Testis (tissue), 3 donors: ENCODE data around the gene JUNB. TPM values are rescaled to one million over a fixed set of nuclear protein-coding genes. Genes with fewer than 3 reads are reported as not detected.

Source experiments
- DNase-seq: peaks from one replicate; pipeline ENCODE4 v3.0.0-alpha.2; 2019
- H3K27ac ChIP-seq, 2 donors: fragments of 200-600 bp; sonication (generic); one replicate each; pipeline ENCODE4 v1.5.1; 2019
- H3K27me3 ChIP-seq: fragments of 200-600 bp; sonication (generic); one replicate; pipeline ENCODE4 v1.5.1; 2019
- H3K36me3 ChIP-seq: fragments of 200-600 bp; sonication (generic); one replicate; pipeline ENCODE4 v1.5.1; 2017; ENCODE audit warnings: low read depth; ENCODE audit errors: missing control alignments
- H3K4me1 ChIP-seq: fragments of 200-600 bp; sonication (generic); one replicate; pipeline ENCODE4 v1.5.1; 2019
- H3K4me3 ChIP-seq, 2 donors: fragments of 200-600 bp; sonication (generic); one replicate each; pipeline ENCODE4 v1.5.1; 2017 to 2019
- H3K9me3 ChIP-seq: fragments of 200-600 bp; sonication (generic); one replicate; pipeline ENCODE4 v1.5.1; 2017
- CTCF ChIP-seq, 3 experiments: fragments of 450-650 bp in 2 of 3; fragments of 200-600 bp in 1 of 3; sonication (generic) in 1 of 3; IDR thresholded peaks; one replicate each; pipeline ENCODE4 v1.5.1; 2016 to 2019; ENCODE audit warnings: antibody characterized with exemption in 3 of 3, mild to moderate bottlenecking in 2 of 3, moderate library complexity in 1 of 3
- POLR2A ChIP-seq: fragments of 450-650 bp; IDR thresholded peaks from one replicate; pipeline ENCODE4 v1.6.1; 2017; ENCODE audit warnings: antibody characterized with exemption, mild to moderate bottlenecking, moderate library complexity
- WGBS, 2 donors: methylation state at CpG; one replicate each; pipeline ENCODE4 v1.1.5; 2018; 5-methylcytosine and 5-hydroxymethylcytosine counted together
- intact Hi-C: fragments of 100-400 bp; cut with DNase I; formaldehyde crosslinking; loops from one replicate; pipeline ENCODE4 v1.15.1; 2023; ENCODE audit warnings: low total_unique reads
- polyA plus RNA-seq: library from polyadenylated mRNA; stranded (reverse); fragments of 350-450 nt; fragmentation: Illumina TruSeq; extraction: RNeasy Lipid Tissue Mini Kit (QIAGEN cat#74804); gene quantifications from one replicate; pipeline ENCODE4 v1.2.3, GENCODE V29; 2014; ENCODE audit warnings: low read depth, low replicate concordance; ENCODE audit not compliant: insufficient read depth
- total RNA-seq, 2 donors: library from RNA; depleted of rRNA; stranded (reverse); fragments of >200 nt; gene quantifications; one replicate each; pipeline ENCODE4 v1.2.3, GENCODE V29; 2016

JUNB gene
- total and polyA plus RNA-seq, 3 donors from 2014 or later = 54.5 to 143 (median 75.9) TPM

DNA sequence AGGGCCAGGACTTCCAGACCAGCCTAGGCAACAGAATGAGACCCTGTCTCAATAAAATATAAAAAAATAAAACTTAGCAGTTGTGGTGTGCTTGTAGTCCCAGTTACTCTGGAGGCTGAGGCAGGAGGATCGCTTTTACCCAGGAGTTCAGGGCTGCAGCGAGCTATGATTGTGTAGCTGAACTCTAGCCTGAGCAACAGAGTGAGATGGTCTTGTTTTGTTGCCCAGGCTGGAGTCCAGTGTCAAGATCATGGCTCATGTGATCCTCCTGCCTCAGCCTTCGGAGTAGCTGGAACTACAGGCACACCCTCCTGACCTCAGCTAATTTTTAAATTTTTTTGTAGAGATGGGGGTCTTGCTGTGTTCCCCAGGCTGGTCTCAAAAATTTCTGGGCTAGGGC is 4.3 kb upstream of the JUNB start:
- Histone ChIP-seq H3K27me3 (no peaks in the 10 kb centered on the region), H3K4me3 (no peak overlapping the region), H3K27ac (peak overlapping the region; percentile 93 to 98), H3K9me3 (no peaks in the 10 kb centered on the region), H3K36me3 (no peaks in the 10 kb centered on the region), H3K4me1 (peaks cover 68% of the 10 kb centered on the region)
- 70 to 74% methylated on average over 3 of the region's 3 CpGs for WGBS, 2 donors
- TF ChIP-seq CTCF (IDR thresholded peaks at IDR 0.05) (no peak), POLR2A (no peak)
- intact Hi-C loops = no loop called here
- peak; percentile 44 for DNase-seq

DNA sequence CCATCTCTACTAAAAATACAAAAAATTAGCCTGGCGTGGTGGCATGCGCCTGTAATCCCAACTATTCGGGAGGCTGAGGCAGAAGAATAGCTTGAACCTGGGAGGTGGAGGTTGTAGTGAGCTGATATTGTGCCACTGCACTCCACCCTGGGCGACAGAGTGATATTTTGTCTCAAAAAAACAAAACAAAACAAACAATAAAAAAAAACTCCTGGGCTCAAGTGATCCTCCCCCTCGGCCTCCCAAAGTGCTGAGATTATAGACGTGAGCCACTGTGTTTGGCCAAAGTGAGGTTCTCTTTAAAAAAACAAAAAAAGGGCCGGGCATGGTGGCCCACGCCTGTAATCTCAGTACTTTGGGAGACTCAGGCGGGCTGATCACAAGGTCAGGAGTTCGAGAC is 3.8 kb upstream of the JUNB start:
- no peak for DNase-seq
- H3K9me3 ChIP-seq = no peaks in the 10 kb centered on the region
- H3K4me1 ChIP-seq = peaks cover 68% of the 10 kb centered on the region
- intact Hi-C loops = no loop called here
- WGBS, 2 donors = 50 to 52% methylated on average over 10 of the region's 10 CpGs
- no peaks in the 10 kb centered on the region for H3K27me3 ChIP-seq
- peak overlapping the region; percentile 93 to 98 for H3K27ac ChIP-seq
- TF ChIP-seq CTCF (IDR thresholded peaks at IDR 0.05) (no peak), POLR2A (no peak)
- H3K36me3 ChIP-seq = no peaks in the 10 kb centered on the region
- no peak overlapping the region for H3K4me3 ChIP-seq

DNA sequence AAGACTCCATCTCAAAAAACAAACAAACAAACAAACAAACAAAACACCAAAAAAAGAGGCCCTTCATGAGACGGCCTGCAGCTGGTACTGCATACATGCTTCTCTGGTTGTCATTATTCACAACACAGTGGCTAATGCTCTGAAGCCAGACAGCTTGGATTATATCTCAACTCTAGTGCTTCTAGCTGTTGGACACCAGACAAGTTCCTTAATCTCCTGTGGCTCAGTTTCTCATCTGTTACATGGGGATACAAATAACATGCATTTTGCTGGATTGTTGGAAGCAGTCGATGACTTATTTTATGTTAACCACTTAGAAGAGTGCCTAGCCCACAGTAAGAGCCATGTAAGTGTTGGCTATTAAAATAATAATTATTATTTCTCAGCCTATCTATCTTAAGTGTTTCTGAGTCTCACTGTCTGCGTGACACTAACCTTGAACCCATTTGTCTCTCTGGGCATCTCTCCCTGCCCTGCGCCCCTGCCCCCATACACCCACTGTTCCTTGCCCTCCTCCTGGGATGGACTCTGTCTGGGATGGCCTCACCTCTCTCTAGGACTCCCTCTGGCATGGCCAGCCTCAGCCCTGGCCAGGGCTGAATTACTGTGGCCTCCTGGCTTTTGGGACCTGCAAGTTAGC is 3.1 kb upstream of the JUNB start:
- no peak for TF ChIP-seq CTCF (IDR thresholded peaks at IDR 0.05)
- TF ChIP-seq POLR2A = no peak

GRCh38 chr19:12788682-12789097 is 2.6 kb upstream of the JUNB start:
- peak overlapping the region; percentile 60 to 88 for H3K4me3 ChIP-seq
- TF ChIP-seq POLR2A (no peak), CTCF (IDR thresholded peaks at IDR 0.05) (no peak)
- H3K36me3 ChIP-seq = no peaks in the 10 kb centered on the region
- peak; percentile 88 for DNase-seq
- H3K27me3 ChIP-seq = no peaks in the 10 kb centered on the region
- intact Hi-C loops = no loop called here
- peak overlapping the region; percentile 93 to 98 for H3K27ac ChIP-seq
- H3K9me3 ChIP-seq = no peaks in the 10 kb centered on the region
- 4 to 7% methylated on average over 7 to 12 of the region's 12 CpGs for WGBS, 2 donors
- H3K4me1 ChIP-seq = peaks cover 57% of the 10 kb centered on the region

More for the DNA sequence above, 3.1 kb upstream of the JUNB start:
- 32 to 44% methylated on average over 4 of the region's 4 CpGs for WGBS, 2 donors
- Histone ChIP-seq H3K4me1 (peaks cover 63% of the 10 kb centered on the region), H3K27ac (peak overlapping the region; percentile 93 to 98), H3K36me3 (no peaks in the 10 kb centered on the region), H3K4me3 (no peak overlapping the region), H3K27me3 (no peaks in the 10 kb centered on the region), H3K9me3 (no peaks in the 10 kb centered on the region)
- no peak for DNase-seq
- intact Hi-C loops = no loop called here
